HG02981 (cell line): Measurements from ENCODE around the gene UACA.
"Not testable (repeated sequence)": the region's sequence is repeated elsewhere in the genome, so short reads cannot be mapped to it uniquely, and the experiment has no call there.

Source experiments
- ATAC-seq: cut with Tn5 transposase; IDR thresholded peaks from one replicate; pipeline ENCODE4 v1.9.1; 2021; ENCODE audit warnings: mild to moderate bottlenecking, moderate library complexity; ENCODE audit not compliant: unreplicated experiment

UACA gene

GRCh38 chr15:70763120-70763949, at the start of gene UACA:
TSS of gene UACA (minus strand) at chr15:70763558. CDS start at chr15:70763407, 151 bp downstream.
- peak; percentile 93 for ATAC-seq

DNA sequence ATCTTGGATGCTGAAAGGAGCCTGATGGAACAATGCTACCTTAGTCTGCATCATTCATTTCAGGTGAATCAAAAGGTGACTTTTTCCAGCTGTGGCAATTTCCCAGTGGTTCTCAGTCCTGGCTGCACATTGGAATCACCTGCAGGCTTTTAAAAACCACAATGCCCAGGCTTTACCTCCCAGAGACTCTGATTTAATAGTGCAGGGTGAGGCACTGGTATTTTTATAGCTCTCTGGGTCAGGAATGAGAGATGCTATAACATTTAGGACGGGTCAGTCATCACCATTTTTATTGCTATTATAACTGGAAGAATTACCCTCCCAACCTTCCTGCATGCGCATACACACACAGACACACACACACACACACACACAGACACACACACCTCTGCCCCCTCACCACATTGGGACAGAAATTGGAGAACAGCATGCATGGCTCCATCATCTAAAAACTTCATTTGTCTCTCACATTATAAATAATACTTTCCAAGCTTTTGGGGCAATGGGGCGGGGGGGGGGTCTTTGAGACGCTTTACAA, 49.5 kb upstream of the UACA start:
- ATAC-seq: no peak

- ATAC-seq: no peak
Observed at GRCh38 chr15:70810916-70811578, 47.7 kb upstream of the UACA start.

GRCh38 chr15:70806992-70807712, 43.8 kb upstream of the UACA start:
- ATAC-seq: no peak

GRCh38 chr15:70804388-70804787, 41.0 kb upstream of the UACA start:
- ATAC-seq: not testable (repeated sequence)

GRCh38 chr15:70802629-70803028, 39.3 kb upstream of the UACA start:
- no peak for ATAC-seq

DNA sequence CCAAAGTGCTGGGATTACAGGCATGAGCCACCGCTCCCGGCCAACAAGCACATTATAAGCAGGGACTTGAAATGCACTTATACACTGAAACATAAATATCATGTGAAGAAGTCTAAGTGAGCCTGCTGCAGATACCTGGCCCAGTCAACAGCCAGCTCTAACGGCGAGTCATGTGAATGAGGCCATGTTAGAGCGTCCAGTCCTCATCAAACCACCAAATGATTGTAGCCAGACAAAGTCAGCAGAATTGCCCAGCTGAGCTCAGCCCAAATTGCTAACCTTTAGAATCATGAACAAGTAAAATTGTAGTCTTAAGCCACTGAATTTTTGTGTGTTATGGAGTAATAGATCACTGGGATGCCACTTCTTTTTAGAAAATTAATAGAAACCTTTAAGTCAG, 37.8 kb upstream of the UACA start:
- ATAC-seq: no peak

GRCh38 chr15:70799667-70800450, 36.5 kb upstream of the UACA start:
- no peak for ATAC-seq

DNA sequence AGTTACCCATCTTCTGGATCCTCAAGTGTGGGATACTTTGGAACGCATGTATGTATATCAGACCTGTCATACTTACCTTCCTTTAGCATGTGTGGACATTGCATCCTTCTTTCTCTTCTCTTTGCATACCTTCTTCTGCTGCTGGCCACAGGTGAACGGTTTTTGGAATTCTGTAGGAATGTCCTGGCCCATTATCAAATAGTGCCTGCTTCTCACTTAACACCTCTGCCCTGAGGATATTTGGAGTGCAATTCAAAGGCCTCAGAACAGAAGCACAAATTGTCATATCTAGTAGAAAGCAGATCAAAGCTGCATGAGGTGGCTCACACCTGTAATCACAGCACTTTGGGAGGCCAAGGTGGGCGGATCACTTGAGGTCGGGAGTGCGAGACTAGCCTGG, 34.1 kb upstream of the UACA start:
- ATAC-seq: no peak

- ATAC-seq: no peak
Observed at GRCh38 chr15:70796516-70797310, 33.4 kb upstream of the UACA start.

GRCh38 chr15:70795311-70795665, 31.9 kb upstream of the UACA start:
- ATAC-seq: no peak

GRCh38 chr15:70794596-70795310, 31.4 kb upstream of the UACA start:
- no peak for ATAC-seq

DNA sequence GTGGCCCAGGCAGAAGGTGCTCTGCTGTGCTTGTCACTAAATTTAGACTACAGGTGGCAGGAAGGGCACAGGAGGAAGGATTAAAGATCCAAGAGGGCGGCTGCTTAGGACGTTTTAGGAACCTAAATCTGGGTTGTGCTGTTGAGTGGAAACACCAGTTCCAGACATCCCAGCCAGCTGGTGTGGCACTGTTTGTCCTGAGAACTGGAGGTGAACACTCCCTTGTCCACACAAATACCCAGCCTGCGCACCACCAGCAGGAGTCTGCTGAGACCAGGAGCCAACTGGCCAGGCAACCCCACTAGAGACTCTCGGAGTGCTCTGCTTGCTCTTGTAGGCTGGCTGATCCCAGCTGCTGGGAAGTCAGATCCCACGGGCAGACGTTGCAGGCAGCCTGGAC, 30.3 kb upstream of the UACA start:
- no peak for ATAC-seq

- no peak for ATAC-seq
Observed at GRCh38 chr15:70792171-70792573, 28.8 kb upstream of the UACA start.

DNA sequence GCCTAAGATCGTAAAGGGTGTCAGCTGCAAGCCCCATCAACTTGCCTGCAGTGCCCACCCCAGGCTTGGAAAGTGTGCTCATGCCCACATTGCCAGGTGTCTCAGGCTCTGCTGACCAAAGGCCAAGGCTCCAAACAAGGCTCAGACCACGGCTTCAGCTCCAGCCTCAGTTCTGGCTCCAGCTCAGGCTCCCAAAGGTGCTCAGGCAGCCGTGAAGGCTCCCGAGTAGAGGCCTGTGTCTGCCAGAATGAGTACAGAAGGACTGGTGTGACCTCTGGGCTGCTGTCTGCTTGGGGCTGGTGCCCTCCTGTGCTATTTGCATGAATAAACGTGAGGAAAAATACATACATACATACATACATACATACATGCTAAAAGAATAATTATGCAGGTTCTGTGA, 27.9 kb upstream of the UACA start:
- ATAC-seq: no peak

GRCh38 chr15:70789213-70789612, 25.9 kb upstream of the UACA start:
- ATAC-seq: no peak

DNA sequence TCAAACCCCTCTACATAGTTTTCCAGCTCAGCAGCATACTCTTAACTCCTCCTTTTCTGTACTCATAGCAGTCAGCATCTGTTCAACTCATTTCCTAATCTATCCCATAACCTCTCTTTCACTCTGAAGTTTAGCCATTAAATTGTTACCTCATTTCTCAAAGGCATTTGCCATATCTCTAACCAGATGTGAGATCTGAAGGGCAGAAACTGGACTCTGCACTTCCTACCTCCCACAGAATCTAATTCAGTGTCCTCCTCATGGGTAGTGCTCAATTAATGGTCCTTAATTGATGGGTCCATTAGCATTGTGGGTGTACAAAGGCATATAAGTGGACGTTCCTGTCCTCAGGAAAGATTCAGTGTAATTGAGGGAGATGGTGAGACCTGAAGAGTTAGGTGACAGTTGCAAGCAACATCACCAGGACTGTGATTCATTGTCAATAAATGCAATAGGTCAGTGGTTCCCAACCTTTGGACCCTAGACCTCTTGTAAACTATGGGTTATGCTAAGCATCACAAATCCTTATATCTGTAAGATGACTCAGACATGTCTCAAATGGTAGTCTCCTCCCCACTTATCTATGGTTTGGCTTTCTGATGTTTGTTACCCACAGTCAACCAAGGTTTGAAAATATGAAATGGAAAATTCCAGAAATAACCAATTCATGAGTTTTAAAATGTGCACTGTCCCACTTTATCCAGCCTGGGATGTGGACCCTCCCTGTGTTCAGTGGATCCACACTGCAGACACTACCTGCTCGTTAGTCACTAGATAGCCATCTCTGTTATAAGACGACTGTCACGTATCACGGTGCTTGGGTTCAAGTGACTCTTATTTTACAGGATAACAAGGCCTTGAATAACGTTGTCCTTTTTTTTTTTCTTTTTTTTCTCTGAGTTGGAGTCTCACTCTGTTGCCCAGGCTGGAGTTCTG, 25.0 kb upstream of the UACA start:
- no peak for ATAC-seq

- ATAC-seq: no peak
Observed at GRCh38 chr15:70786996-70787395, 23.6 kb upstream of the UACA start.
